Peyer's patch (tissue), 4 donors: ENCODE results near the gene TRAK1. TPM values are rescaled to one million over a fixed set of nuclear protein-coding genes. Genes with fewer than 3 reads are reported as not detected.

ENCODE experiments used
- DNase-seq, 3 donors: peaks; one replicate each; pipeline ENCODE4 v3.0.0-alpha.2; 2017 to 2019
- H3K27ac ChIP-seq, 4 donors: fragments of 200-600 bp; sonication (generic); one replicate each; pipeline ENCODE4 v1.5.1; 2016 to 2019
- H3K27me3 ChIP-seq, 2 donors: fragments of 200-600 bp; sonication (generic); one replicate each; pipeline ENCODE4 v1.5.1; 2019
- H3K36me3 ChIP-seq, 3 donors: fragments of 200-600 bp; sonication (generic); one replicate each; pipeline ENCODE4 v1.5.1; 2016 to 2019
- H3K4me1 ChIP-seq, 4 donors: fragments of 200-600 bp; sonication (generic); one replicate each; pipeline ENCODE4 v1.5.1; 2016 to 2019
- H3K4me3 ChIP-seq, 4 donors: fragments of 200-600 bp; sonication (generic); 1 replicate in 3 of 4; 2 replicates in 1 of 4; pipeline ENCODE4 v1.5.1; 2016 to 2019; ENCODE audit warnings: mild to moderate bottlenecking in 1 of 4
- H3K9me3 ChIP-seq, 4 donors: fragments of 200-600 bp; sonication (generic); one replicate each; pipeline ENCODE4 v1.5.1; 2016 to 2019; ENCODE audit warnings: mild to moderate bottlenecking in 1 of 4
- POLR2A ChIP-seq, 2 donors: fragments of 450-650 bp; IDR thresholded peaks; one replicate each; pipeline ENCODE4 v1.5.1; 2017; ENCODE audit warnings: antibody characterized with exemption in 2 of 2, mild to moderate bottlenecking in 2 of 2, moderate library complexity in 2 of 2
- total RNA-seq, 4 donors: library from RNA; depleted of rRNA; stranded (reverse); fragments of >200 nt; gene quantifications; one replicate each; pipeline ENCODE4 v1.1.0, GENCODE V29; 2016
- TF ChIP-seq, protein P1 (sequence below), 6 experiments: fragments of 450-650 bp in 4 of 6; fragments of 200-600 bp in 2 of 6; sonication (generic) in 1 of 6; IDR thresholded peaks; one replicate each; pipeline ENCODE4 v1.5.1; 2017 to 2019; ENCODE audit warnings: antibody characterized with exemption in 6 of 6, mild to moderate bottlenecking in 3 of 6, moderate library complexity in 1 of 6

The TRAK1 gene
- total RNA-seq, 4 donors from 2014 or later, result 96.2 to 283 (median 125) TPM

- peak overlapping the region in 2 of 4 donors; percentile 87 to 88 for H3K27ac ChIP-seq
- H3K9me3 ChIP-seq, result no peaks in the 10 kb centered on the region
- TF ChIP-seq, protein P1, sequence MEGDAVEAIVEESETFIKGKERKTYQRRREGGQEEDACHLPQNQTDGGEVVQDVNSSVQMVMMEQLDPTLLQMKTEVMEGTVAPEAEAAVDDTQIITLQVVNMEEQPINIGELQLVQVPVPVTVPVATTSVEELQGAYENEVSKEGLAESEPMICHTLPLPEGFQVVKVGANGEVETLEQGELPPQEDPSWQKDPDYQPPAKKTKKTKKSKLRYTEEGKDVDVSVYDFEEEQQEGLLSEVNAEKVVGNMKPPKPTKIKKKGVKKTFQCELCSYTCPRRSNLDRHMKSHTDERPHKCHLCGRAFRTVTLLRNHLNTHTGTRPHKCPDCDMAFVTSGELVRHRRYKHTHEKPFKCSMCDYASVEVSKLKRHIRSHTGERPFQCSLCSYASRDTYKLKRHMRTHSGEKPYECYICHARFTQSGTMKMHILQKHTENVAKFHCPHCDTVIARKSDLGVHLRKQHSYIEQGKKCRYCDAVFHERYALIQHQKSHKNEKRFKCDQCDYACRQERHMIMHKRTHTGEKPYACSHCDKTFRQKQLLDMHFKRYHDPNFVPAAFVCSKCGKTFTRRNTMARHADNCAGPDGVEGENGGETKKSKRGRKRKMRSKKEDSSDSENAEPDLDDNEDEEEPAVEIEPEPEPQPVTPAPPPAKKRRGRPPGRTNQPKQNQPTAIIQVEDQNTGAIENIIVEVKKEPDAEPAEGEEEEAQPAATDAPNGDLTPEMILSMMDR (IDR thresholded peaks at IDR 0.05), result no peak
- TF ChIP-seq POLR2A (IDR thresholded peaks at IDR 0.05), result no peak
- no peaks in the 10 kb centered on the region for H3K36me3 ChIP-seq
- no peak overlapping the region for H3K4me3 ChIP-seq
- no peak for DNase-seq
- H3K4me1 ChIP-seq, result peaks cover 0 to 25% (median 0%) of the 10 kb centered on the region in 4 donors
- H3K27me3 ChIP-seq, result no peaks in the 10 kb centered on the region
Measured at GRCh38 chr3:42133500-42134298, 42.5 kb downstream of the TRAK1 start.

DNA sequence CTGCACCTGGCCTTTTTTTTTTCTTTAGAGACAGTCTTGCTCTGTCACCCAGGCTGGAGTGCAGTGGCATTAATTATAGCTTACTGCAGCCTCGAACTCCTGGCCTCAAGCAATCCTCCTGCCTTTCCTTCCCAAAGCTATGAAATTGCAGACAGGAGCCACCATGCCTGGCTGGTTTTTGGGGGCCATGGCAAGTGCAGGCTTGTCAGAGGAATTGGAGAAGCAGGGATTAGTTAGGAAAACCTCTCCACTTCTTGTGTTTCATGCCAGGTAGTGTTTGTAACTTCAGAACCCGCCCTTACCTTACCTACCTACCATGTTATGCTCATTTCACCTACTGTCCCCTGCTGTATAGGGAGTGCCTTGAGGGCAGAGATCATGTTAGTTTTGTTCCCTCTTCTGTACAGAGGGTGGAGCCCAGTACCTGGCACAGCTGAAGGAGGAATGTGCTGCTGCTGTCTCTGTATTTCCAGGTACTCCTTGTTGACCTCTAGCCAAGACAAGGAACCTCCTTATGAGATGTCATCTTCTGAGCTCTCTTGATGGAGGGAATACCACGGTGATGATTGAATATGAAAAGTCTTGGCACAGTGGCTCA is 43.8 kb downstream of the TRAK1 start:
- Histone ChIP-seq H3K27me3 (no peaks in the 10 kb centered on the region), H3K36me3 (no peaks in the 10 kb centered on the region), H3K27ac (peak overlapping the region in 3 of 4 donors; percentile 67 to 88 (median 87)), H3K9me3 (no peaks in the 10 kb centered on the region), H3K4me3 (no peak overlapping the region), H3K4me1 (peaks cover 0 to 16% (median 0%) of the 10 kb centered on the region in 4 donors)
- peak in 2 of 3 donors; percentile 66 to 83 for DNase-seq
- TF ChIP-seq, protein P1 (IDR thresholded peaks at IDR 0.05), result peak in 3 of 6 experiments; percentile 9 to 48 (median 39)
- TF ChIP-seq POLR2A (IDR thresholded peaks at IDR 0.05), result peak in 1 of 2 donors; percentile 39

DNA sequence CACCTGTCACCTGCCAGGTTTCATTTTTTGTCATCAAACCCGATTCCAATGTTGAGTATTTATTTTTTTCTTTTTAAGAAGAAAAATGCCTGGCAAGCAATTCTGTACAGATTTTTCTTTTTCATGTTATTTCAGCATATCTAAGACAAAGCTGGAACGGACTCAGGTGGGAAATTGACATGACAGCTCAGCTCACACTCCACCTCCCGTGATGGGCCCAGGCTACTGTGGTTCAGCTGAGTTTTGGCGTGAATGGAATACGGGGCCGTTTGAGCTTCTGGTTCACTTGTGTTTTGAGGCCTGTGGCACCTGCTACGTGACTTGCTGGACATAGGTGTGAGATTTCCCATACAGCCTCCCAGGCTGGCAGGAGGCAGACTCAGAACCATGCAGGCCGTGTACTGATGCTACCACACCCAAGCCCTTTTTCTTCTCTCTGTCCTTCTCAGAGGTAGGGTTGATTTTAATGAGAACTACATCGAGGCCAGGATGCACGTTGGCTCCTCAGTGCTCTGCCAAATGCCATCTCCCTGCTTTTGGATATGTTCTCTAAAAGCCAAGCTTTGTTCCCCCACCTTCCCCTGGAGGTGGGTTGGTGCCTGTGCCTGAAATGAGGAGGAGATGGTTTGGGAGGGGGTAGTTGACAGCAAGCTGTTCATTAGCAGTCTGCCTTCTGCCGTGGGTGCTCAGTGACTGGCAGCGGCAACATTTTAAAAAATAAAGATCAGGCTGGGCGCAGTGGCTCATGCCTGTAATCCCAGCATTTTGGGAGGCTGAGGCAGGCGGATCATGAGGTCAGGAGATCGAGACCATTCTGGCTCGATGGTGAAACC is 48.7 kb downstream of the TRAK1 start:
- Histone ChIP-seq H3K36me3 (no peaks in the 10 kb centered on the region), H3K4me1 (no peaks in the 10 kb centered on the region), H3K27me3 (no peaks in the 10 kb centered on the region), H3K4me3 (no peak overlapping the region), H3K9me3 (no peaks in the 10 kb centered on the region), H3K27ac (no peak overlapping the region)
- DNase-seq, result no peak
- TF ChIP-seq POLR2A (IDR thresholded peaks at IDR 0.05), result no peak
- TF ChIP-seq, protein P1 (IDR thresholded peaks at IDR 0.05), result no peak

DNA sequence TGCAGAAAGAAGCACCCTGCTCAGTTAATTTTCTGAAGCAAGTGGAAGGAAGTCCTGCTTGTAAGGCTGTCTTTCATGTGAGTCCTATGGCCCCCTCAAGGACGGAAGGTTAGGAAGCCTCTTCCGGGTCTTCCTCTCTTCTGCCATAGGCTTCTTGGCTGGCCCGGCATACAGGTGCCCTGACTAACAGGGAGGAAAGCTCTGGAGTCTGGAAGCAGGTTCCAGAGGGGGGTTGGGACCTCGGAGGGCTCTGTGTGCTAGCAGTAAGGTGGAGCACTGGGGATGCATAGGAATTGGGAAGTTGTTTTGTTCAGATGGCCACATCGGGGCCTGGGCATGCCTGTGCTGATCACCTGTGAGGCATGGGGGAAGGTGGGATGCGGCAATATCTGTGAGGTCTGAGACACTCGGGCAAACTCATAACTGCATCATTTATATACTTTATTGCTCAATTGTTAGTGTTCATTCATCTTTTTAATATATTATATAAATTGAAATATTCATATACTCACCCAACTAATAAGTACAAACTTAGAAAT is 49.6 kb downstream of the TRAK1 start:
- Histone ChIP-seq H3K4me3 (no peak overlapping the region), H3K36me3 (no peaks in the 10 kb centered on the region), H3K27ac (no peak overlapping the region), H3K4me1 (no peaks in the 10 kb centered on the region), H3K9me3 (no peaks in the 10 kb centered on the region), H3K27me3 (no peaks in the 10 kb centered on the region)
- TF ChIP-seq, protein P1 (IDR thresholded peaks at IDR 0.05), result no peak
- TF ChIP-seq POLR2A (IDR thresholded peaks at IDR 0.05), result no peak
- no peak for DNase-seq

GRCh38 chr3:42143440-42143839 is 52.3 kb downstream of the TRAK1 start:
- no peak for DNase-seq
- TF ChIP-seq POLR2A (IDR thresholded peaks at IDR 0.05), result no peak
- TF ChIP-seq, protein P1 (IDR thresholded peaks at IDR 0.05), result no peak
- Histone ChIP-seq H3K4me3 (no peak overlapping the region), H3K4me1 (no peaks in the 10 kb centered on the region), H3K27ac (no peak overlapping the region), H3K36me3 (no peaks in the 10 kb centered on the region), H3K27me3 (no peaks in the 10 kb centered on the region), H3K9me3 (no peaks in the 10 kb centered on the region)
